GM12892 (cell line): ENCODE measurements around the gene DZIP1.

Experiments
- POLR2AphosphoS5 ChIP-seq: IDR thresholded peaks from 2 replicates; pipeline ENCODE4 v1.6.1; 2011; ENCODE audit warnings: low read depth, low read length, control low read depth
- TAF1 ChIP-seq: IDR thresholded peaks from 2 replicates; pipeline ENCODE4 v1.6.1; 2011; ENCODE audit warnings: low read depth, mild to moderate bottlenecking, control low read depth, low read length, borderline replicate concordance

- no peak for TF ChIP-seq POLR2AphosphoS5
- no peak for TF ChIP-seq TAF1
These were observed 3.0 kb downstream of the DZIP1 start for GRCh38 chr13:95641291-95642027.
